ENCODE data around the gene UBE2I. TPM values are rescaled to one million over a fixed set of nuclear protein-coding genes. Genes with fewer than 3 reads are reported as not detected.
A peak's percentile ranks its signal among the peaks of the same experiment; 100 is the strongest.

UBE2I gene
- total RNA-seq = 100 to 1,000 TPM in 4 of 9 donors, 10 to 100 TPM in 5; 50.7 to 142 (median 95.5) TPM
- 100 to 1,000 TPM in 1 of 3 donors, 10 to 100 TPM in 2; 61.9 to 203 (median 70.1) TPM for polyA plus RNA-seq
- long read RNA-seq, donor 1, transcript UBE2I-219 (3 exons, 498 nt) = minor isoform, 5 of 102 reads
- long read RNA-seq, donor 1, transcript UBE2I-203 (7 exons, 2,976 nt) = major isoform, 69 of 102 reads
- long read RNA-seq, donor 1, partial matches to known transcripts = 14 of 102 reads
- long read RNA-seq, donor 1, other reads (novel, unspliced or antisense) = 0 of 102 reads
- long read RNA-seq, donor 2, transcript UBE2I-212 (1 exons, 2,642 nt) = minor isoform, 7 of 78 reads
- long read RNA-seq, donor 2, transcript UBE2I-203 (7 exons, 2,976 nt) = major isoform, 34 of 78 reads
- long read RNA-seq, donor 2, partial matches to known transcripts = 28 of 78 reads
- long read RNA-seq, donor 2, other reads (novel, unspliced or antisense) = 0 of 78 reads
- long read RNA-seq, donor 3, transcript UBE2I-203 (7 exons, 2,976 nt) = major isoform, 46 of 79 reads
- long read RNA-seq, donor 3, partial matches to known transcripts = 22 of 79 reads
- long read RNA-seq, donor 3, other reads (novel, unspliced or antisense) = 0 of 79 reads
- long read RNA-seq, donor 4, transcript UBE2I-203 (7 exons, 2,976 nt) = major isoform, 21 of 28 reads
- long read RNA-seq, donor 4, partial matches to known transcripts = 0 of 28 reads
- long read RNA-seq, donor 4, other reads (novel, unspliced or antisense) = 4 of 28 reads
- long read RNA-seq, donor 5, transcript UBE2I-204 (8 exons, 3,109 nt) = minor isoform, 5 of 168 reads
- long read RNA-seq, donor 5, transcript UBE2I-203 (7 exons, 2,976 nt) = major isoform, 135 of 168 reads
- long read RNA-seq, donor 5, transcript UBE2I-213 (7 exons, 1,098 nt) = minor isoform, 6 of 168 reads
- long read RNA-seq, donor 5, partial matches to known transcripts = 0 of 168 reads
- long read RNA-seq, donor 5, other reads (novel, unspliced or antisense) = 19 of 168 reads
- long read RNA-seq, donor 6, transcript UBE2I-203 (7 exons, 2,976 nt) = major isoform, 29 of 38 reads
- long read RNA-seq, donor 6, partial matches to known transcripts = 2 of 38 reads
- long read RNA-seq, donor 6, other reads (novel, unspliced or antisense) = 3 of 38 reads
- long read RNA-seq, donor 7, transcript UBE2I-203 (7 exons, 2,976 nt) = major isoform, 24 of 44 reads
- long read RNA-seq, donor 7, partial matches to known transcripts = 14 of 44 reads
- long read RNA-seq, donor 7, other reads (novel, unspliced or antisense) = 0 of 44 reads
- long read RNA-seq, donor 8, transcript UBE2I-203 (7 exons, 2,976 nt) = major isoform, 86 of 137 reads
- long read RNA-seq, donor 8, partial matches to known transcripts = 37 of 137 reads
- long read RNA-seq, donor 8, other reads (novel, unspliced or antisense) = 0 of 137 reads
- long read RNA-seq, donor 9, transcript UBE2I-219 (3 exons, 498 nt) = minor isoform, 5 of 85 reads
- long read RNA-seq, donor 9, transcript UBE2I-203 (7 exons, 2,976 nt) = major isoform, 52 of 85 reads
- long read RNA-seq, donor 9, partial matches to known transcripts = 19 of 85 reads
- long read RNA-seq, donor 9, other reads (novel, unspliced or antisense) = 0 of 85 reads
- long read RNA-seq, donor 10, transcript UBE2I-203 (7 exons, 2,976 nt) = major isoform, 26 of 53 reads
- long read RNA-seq, donor 10, partial matches to known transcripts = 23 of 53 reads
- long read RNA-seq, donor 10, other reads (novel, unspliced or antisense) = 0 of 53 reads

GRCh38 chr16:1308977-1309885, at the start of gene UBE2I:
UBE2I (plus strand) TSS chr16:1309636; CDS start chr16:1314031, 4,395 bp downstream.
- peak within 1 kb of the TSS; percentile 93 to 100 (median 99) for H3K27ac ChIP-seq
- TF ChIP-seq POLR2A (IDR thresholded peaks at IDR 0.05) (peak; percentile 68 to 80), CTCF (IDR thresholded peaks at IDR 0.05) (no peak)
- intact Hi-C loops (cut with DNase I) = no loop called here
- WGBS, 4 donors = 1% methylated on average over 57 to 116 of the region's 117 CpGs; no CpG with 5 or more reads in 1 of the 4 donors
- H3K36me3 ChIP-seq (replicated peaks in 1 of 2) = peaks cover 0 to 14% of the 10 kb centered on the region in 2 donors
- H3K27me3 ChIP-seq = no peaks in the 10 kb centered on the region
- H3K9me3 ChIP-seq (replicated peaks in 1 of 3) = no peaks in the 10 kb centered on the region
- peak; percentile 97 to 99 (median 98) for DNase-seq
- peak within 1 kb of the TSS in 3 of 4 donors; percentile 56 to 92 (median 67) for H3K4me3 ChIP-seq
- H3K4me1 ChIP-seq (replicated peaks in 1 of 2) = peaks cover 28 to 32% of the 10 kb centered on the region in 2 donors

GRCh38 chr16:1259760-1260068, 49.7 kb upstream of the UBE2I start:
- intact Hi-C loops (cut with DNase I) = no loop called here
- TF ChIP-seq POLR2A (IDR thresholded peaks at IDR 0.05) (no peak), CTCF (IDR thresholded peaks at IDR 0.05) (no peak)
- WGBS, 4 donors = 7 to 24% (median 14%) methylated on average over 2 to 11 of the region's 11 CpGs
- Histone ChIP-seq H3K27ac (no peak overlapping the region), H3K36me3 (replicated peaks in 1 of 2) (no peaks in the 10 kb centered on the region), H3K4me3 (no peak overlapping the region), H3K27me3 (peaks cover 16% of the 10 kb centered on the region), H3K9me3 (replicated peaks in 1 of 3) (no peaks in the 10 kb centered on the region), H3K4me1 (replicated peaks in 1 of 2) (no peaks in the 10 kb centered on the region)
- DNase-seq = no peak

GRCh38 chr16:1260101-1260680, 49.2 kb upstream of the UBE2I start:
- H3K36me3 ChIP-seq (replicated peaks in 1 of 2) = no peaks in the 10 kb centered on the region
- H3K4me1 ChIP-seq (replicated peaks in 1 of 2) = no peaks in the 10 kb centered on the region
- H3K27ac ChIP-seq = no peak overlapping the region
- peaks cover 16% of the 10 kb centered on the region for H3K27me3 ChIP-seq
- WGBS, 4 donors = 40 to 78% (median 61%) methylated on average over 1 to 36 of the region's 36 CpGs
- DNase-seq = no peak
- H3K9me3 ChIP-seq (replicated peaks in 1 of 3) = no peaks in the 10 kb centered on the region
- no peak for TF ChIP-seq CTCF (IDR thresholded peaks at IDR 0.05)
- TF ChIP-seq POLR2A (IDR thresholded peaks at IDR 0.05) = no peak
- intact Hi-C loops (cut with DNase I) = no loop called here
- no peak overlapping the region for H3K4me3 ChIP-seq

All from adrenal gland (tissue), 19 donors.